IPS-NIHi11 (cell line): ENCODE results near the gene GLOD5.
A peak's percentile ranks its signal among the peaks of the same experiment; 100 is the strongest.
"Not testable (repeated sequence)": the region's sequence is repeated elsewhere in the genome, so short reads cannot be mapped to it uniquely, and the experiment has no call there.

Source experiments
- DNase-seq: peaks from one replicate; pipeline ENCODE4 v3.0.0; 2012; ENCODE audit warnings: mixed read lengths, low spot score

Gene GLOD5

DNA sequence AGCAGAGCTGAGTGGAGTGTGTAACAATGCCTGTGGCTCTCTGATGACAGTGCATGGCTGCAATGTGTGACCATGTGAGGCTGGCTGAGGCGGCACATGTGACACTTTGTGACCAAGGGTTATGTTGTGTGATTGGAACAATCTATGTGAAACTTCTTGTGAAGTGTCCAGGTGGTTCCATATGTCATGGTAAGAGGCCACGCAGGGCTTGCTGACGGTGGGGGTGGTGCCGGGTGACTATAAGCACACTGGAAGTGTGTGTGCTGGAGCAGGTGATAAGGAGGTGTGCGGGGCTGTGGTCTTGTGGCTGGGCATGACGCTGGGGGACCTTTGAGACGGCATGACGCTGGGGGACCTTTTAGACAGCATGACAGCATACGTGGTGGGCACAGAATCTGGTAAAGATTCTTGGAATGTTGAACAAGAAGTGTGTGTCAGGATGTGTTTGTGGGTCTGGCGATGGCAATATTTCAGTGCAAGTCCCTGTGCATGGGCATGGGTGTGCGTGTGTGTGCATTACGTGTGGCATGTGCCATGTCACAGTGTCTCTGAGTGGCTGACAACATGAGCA is 32.9 kb downstream of the GLOD5 start:
- DNase-seq, result peak; percentile 0

DNA sequence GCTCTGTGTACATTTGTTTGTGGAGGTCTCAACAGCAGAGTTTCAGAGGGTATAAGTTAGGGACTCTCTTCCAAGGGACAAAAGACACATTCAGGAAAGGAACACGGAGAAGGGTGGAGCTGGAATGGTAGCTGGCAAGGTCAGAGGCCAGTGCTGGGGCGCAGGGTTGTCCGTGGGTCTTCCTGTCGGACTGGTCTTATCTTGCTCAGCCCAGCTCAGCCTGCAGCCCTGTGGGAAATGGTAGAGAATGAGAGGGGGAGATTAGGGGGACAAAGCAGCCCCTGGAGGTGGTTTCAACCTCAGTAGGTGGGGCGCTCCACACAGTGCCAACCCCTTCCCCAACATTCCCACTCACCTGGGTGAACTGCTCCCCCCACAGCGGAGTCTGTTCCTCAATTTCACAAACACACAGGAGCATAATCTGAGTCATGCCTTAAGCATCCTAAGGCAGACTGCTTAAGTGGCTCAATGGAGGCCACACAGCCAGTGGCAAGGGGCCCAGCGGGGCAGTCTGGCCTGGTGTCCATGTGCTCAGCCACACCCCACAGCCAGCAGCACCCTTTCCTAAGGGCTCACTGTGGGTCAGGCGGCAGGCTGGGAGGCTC is 33.5 kb downstream of the GLOD5 start:
- no peak for DNase-seq

DNA sequence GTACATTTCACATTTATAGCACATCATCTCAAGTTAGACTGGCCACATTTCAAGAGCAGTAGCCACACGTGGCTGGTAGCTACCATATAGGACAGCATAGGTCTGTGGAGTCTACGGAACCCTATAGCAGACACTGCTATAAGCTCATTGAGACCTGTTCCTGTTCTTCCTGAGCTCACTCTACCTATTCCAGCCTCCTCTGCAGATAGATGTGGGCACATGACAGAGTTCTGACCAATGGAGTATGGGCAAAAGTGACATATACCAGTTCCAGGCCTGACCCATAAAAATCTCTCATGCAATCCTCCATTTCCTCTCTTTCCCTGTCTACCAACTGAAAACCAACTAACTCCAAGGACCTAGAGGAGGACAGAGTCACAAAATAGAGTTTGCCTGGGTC is 36.8 kb downstream of the GLOD5 start:
- DNase-seq, result no peak

DNA sequence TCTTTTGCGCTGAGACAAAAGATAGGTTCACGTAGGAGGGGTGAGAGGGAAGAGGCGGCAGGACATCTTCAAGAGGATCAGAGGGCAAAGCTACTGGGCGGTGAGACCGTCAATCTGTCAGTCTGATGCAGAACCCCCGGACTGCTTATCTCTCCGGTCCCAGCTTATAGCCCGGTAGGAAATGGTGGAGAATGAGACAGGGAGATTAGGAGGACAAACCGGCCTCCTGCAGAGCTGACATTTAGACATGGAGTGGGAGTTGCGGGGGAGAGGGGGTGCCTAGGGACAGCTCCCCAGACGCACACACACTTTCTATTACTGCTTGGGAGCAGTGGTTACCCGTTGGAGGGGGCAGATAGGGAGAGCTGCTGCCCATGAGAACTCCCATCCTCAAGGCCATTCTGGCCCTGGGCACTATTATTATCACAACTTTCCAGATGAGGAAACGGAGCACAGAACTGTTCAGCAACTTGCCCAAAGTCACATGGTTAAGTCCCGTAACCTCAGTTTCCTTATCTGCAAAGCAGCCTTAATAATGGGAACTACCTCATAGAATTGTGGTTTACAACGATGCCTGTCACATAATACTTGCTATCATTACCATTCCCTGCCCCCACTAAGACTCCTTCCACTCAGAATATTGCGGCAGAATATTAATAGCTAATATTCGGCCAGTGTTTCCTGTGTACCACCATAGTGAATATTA is 39.2 kb downstream of the GLOD5 start:
- no peak for DNase-seq

DNA sequence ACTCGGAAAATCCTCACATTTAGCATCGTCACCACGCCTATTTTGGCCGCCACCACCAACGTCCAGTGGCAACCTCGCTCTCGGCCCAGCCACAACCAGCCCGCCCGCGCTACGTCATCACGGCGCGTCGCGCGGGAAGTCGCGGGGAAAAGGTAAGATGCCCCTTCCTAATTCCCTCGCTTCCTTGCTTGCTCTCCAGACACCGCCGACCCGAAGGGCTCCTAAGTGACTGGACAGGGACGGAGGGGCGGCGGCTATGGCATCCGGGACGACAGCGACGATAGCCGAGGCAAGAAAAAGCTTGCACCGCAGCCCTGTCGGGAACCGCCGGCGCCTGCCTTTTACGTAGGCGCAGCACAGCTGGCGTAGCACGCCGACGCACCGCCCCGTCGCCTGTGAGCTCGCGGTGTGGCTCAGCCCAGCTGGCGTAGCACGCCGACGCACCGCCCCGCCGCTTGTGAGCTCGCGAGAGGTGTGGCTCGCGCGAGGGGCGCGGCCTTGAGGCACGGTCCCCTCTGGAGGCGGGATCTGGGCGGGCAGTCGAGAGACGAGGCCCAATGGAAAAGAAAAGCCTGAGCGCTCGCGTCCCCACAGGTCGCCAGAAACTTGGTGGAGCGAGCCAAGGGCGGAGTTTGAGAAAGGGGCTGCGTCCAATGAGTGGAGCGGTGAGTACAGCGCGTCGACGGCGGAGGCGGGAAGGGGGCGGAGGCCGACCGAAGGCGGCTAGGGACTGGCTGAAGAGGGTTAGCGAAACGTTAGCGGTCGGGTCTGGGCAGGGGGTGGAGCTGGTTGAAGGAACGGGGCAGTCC is 39.9 kb downstream of the GLOD5 start, which contains the start of gene HDAC6:
TSS of gene HDAC6 (plus strand) at position 788 of the 809 bp plus-strand sequence. CDS start 626 bp downstream, outside the sequence.
- peak; percentile 88 for DNase-seq

DNA sequence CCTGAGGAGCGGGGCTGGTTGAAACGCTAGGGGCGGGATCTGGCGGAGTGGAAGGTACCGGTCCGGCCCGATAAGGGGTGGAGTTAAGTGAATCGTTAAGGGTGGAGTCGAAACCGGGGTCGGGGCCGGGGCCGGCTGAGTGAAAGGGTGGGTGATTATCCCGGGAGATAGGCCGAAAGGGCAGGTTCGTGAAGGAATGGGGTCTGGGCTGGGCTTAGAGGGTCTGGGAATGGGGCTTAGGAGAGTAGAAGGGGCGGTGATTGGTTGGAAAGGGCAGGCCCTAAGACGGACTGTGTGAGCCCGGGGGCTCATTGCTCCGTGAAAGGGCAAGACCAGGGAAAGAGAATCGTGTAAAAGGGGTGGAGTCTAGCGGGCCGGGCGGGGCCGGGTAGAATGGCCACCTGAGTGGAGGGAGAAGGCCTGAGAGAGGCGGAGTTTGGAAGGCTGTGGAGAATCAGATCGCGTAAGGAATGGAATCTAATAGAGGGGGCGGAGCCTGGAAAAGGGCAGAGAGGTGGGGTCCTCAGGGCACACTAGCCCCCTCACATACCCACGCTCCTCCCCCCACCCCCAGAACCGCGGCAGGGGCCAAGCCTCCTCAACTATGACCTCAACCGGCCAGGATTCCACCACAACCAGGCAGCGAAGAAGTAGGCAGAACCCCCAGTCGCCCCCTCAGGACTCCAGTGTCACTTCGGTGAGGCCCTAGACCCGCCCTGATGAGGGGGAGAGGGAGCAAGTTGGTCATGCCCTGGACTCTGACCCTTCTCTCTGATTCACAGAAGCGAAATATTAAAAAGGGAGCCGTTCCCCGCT is 40.8 kb downstream of the GLOD5 start:
- peak; percentile 86 for DNase-seq

DNA sequence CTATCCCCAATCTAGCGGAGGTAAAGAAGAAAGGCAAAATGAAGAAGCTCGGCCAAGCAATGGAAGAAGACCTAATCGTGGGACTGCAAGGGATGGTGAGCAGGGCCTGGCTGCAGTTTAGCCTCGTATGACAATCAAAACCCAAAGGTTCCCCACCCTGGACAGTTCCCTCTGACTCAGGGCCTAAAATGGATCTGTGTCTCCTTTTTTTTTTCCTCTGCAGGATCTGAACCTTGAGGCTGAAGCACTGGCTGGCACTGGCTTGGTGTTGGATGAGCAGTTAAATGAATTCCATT is 41.3 kb downstream of the GLOD5 start:
- DNase-seq, result no peak

DNA sequence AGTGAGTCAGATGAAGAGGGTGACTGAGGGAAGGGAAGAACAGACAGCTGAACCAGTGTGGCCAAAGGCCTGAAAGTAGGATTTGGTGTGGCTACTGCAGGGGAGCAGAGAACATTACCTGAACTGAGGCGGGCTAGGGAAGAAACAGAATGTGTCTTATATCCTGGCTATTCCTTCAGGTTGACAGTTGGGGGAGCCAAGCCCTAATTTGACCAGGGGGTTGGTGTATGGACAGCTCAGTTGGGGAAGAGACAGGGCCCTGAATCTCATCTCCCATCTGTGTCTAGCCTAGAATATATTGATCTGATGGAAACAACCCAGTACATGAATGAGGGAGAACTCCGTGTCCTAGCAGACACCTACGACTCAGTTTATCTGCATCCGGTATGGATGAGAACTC is 44.5 kb downstream of the GLOD5 start:
- no peak for DNase-seq

DNA sequence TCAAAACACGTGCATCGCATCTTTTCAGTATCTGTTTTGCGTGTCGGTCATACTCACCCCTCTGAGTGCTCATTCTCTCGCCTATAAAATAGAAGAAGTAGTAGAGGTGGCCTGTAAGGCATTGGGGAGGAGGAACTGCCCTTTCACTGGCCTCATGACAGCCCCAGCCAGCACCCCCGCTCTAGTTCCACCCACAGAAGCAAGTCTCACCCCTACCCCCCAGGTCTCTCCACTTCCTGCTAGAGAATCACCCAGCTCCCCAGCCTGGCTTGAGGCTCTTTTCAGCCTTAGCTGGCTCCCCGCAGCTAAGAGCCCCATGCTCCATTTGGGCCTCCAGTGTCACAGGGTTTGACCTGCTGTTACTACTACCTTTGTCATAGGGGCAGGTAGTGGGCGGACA is 52.1 kb downstream of the GLOD5 start:
- no peak for DNase-seq

DNA sequence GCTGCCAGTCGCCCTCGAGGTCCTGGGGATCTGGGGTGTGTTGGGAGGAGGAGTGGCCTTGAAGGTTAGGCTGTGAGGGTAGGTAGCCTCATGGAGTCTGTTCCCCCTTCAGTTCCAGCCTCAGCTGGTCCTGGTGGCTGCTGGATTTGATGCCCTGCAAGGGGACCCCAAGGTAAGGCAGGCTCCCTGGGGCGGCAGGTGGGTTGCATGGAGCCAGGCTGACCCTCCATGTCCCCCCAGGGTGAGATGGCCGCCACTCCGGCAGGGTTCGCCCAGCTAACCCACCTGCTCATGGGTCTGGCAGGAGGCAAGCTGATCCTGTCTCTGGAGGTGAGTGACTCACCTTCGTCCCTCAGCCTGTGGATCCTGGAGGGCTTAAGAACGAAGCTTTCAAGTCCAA is 53.2 kb downstream of the GLOD5 start:
- no peak for DNase-seq

DNA sequence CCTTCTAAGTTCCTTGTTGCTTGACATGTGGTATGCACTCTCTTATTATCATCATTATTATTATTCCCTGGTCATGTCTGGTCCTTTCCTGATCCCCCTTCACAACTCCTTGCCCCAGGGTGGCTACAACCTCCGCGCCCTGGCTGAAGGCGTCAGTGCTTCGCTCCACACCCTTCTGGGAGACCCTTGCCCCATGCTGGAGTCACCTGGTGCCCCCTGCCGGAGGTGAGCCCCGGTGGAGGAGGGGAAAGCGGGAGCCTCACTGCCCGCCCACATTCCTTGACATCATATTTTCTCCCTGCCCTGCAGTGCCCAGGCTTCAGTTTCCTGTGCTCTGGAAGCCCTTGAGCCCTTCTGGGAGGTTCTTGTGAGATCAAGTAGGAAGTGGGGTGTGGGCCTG is 53.7 kb downstream of the GLOD5 start:
- DNase-seq, result no peak

DNA sequence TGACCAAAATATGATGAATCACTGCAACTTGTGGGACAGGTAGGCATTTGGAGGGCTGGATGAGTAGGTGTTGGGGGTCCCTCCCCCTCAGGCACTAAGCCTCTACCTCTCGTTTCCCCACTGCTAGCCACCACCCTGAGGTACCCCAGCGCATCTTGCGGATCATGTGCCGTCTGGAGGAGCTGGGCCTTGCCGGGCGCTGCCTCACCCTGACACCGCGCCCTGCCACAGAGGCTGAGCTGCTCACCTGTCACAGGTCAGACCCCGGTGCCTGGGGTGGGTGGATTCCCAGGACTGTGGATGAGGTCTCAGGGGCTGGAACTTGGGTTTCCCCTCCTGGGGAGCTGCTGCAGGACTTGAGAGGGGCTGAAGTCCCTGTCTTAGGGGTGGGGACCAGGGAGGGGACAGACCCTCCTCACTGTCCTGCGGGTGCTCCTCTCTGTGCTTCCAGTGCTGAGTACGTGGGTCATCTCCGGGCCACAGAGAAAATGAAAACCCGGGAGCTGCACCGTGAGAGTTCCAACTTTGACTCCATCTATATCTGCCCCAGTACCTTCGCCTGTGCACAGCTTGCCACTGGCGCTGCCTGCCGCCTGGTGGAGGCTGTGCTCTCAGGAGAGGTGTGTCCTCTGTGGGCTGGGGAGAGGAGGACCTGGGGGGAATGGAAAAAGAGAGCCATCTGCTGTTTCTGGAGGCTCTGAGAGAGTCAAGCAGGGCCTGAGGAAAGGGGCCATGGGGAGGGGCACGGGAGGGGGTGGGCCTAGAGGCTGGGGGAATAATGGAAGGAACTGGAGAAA is 54.7 kb downstream of the GLOD5 start:
- DNase-seq, result no peak

DNA sequence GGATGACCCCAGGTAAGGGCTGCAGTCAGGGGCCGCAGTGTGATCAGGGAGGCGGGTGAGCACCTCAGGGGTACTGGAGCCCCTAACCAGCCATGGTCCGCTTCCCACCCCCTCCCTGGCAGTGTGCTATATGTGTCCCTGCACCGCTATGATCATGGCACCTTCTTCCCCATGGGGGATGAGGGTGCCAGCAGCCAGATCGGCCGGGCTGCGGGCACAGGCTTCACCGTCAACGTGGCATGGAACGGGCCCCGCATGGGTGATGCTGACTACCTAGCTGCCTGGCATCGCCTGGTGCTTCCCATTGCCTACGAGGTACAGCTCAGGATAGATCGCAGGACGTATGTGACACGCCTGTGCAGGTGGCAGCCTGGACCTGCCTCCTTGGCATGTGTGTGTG is 56.6 kb downstream of the GLOD5 start:
- DNase-seq, result no peak

DNA sequence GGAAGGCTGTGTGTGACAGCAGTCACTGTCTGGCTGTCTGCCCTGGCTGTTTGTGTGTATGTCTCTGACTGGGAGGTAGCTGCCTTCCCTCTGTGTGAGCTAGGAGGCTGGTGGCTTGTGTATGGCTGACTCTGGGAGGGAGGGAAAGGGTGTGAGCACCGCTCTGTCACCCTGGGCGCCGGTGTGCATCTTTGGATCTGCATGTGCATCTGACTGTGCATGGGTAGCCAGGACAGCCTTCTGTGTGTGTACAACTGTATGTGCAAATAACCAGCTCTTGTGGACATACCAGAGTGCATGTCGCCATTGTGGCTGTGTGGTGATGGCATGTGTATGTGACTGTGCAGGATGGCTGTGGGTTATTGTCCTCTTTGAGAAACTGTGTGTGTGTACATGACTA is 57.3 kb downstream of the GLOD5 start:
- no peak for DNase-seq

DNA sequence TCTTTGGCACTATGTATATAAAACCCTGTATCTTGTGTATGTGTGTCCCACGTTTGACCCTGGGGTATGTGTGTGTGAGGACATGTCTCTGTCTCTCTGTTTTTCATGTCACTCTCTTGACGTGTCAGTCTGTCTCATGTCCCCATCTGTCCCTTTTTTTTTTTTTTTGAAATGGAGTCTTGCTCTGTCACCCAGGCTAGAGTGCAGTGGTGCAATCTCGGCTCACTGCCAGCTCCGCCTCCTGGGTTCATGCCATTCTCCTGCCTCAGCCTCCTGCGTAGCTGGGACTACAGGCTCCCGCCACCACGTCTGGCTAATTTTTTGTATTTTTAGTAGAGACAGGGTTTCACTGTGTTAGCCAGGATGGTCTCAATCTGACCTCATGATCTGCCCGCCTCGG is 57.8 kb downstream of the GLOD5 start:
- DNase-seq, result not testable (repeated sequence)

DNA sequence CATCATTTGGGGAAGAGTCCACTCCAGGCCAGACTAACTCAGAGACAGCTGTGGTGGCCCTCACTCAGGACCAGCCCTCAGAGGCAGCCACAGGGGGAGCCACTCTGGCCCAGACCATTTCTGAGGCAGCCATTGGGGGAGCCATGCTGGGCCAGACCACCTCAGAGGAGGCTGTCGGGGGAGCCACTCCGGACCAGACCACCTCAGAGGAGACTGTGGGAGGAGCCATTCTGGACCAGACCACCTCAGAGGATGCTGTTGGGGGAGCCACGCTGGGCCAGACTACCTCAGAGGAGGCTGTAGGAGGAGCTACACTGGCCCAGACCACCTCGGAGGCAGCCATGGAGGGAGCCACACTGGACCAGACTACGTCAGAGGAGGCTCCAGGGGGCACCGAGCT is 61.5 kb downstream of the GLOD5 start:
- peak; percentile 22 for DNase-seq
